ENCODE data around the gene OR4D2.

Gene OR4D2

DNA sequence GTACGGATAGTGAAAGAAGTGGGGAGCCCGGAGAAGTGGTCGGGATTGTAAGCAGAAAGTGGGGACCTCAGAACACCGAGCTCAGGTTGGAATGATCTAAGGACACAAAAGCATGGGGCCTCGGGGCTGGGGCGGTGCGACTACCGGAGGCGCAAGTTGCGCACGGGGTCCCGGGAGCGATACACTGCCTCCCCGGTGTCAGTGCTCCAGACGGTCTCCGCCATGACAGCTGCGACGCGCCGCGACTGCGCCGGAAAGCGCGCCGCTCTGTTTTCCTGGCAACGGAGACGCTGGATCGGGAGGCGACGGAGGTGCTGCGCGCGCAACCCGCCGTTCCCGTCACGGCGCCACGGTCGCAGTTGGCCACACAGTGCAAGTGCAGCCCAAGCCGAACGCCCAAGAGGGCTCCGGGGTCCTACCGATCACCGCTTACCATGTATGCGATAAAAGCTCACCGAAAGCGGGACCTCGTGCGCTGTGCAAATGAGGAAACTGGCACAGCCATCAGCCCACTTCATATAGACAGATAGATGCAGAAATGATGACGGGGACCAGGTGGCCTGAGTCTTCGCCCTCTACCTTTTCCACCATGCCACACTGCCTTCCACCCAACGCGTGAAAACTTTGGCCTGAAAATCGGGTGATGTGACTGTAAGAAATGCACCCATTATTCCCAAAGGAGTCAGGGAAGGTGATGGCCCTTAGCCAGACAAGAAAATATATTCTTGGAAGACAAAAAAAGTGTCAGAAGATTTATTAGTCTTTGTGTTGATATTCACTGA is 52.4 kb downstream of the OR4D2 start, which contains the start of gene MKS1:
Gene MKS1, minus strand, starts transcription at position 249 of the 782 bp plus-strand sequence. Its CDS starts 25 bp downstream, at position 224.
- H3K4me1 ChIP-seq (ENCODE audit: control insufficient read depth, insufficient read depth, low read length) = peaks cover 15% of the 10 kb centered on the region

GRCh38 chr17:58219789-58220183 is 53.0 kb downstream of the OR4D2 start:
- peaks cover 21% of the 10 kb centered on the region for H3K4me1 ChIP-seq (ENCODE audit: control insufficient read depth, insufficient read depth, low read length)
- peak overlapping the region; percentile 88 for H3K4me3 ChIP-seq (ENCODE audit: low read length)
- no peaks in the 10 kb centered on the region for H3K9me3 ChIP-seq (replicated peaks; ENCODE audit: low read length)
- H3K27me3 ChIP-seq (ENCODE audit: control insufficient read depth, insufficient read depth, low read length) = no peaks in the 10 kb centered on the region
- peak overlapping the region; percentile 94 for H3K4me2 ChIP-seq (ENCODE audit: low read length)
- H3K36me3 ChIP-seq (ENCODE audit: insufficient read depth, low read length) = no peaks in the 10 kb centered on the region
- H3K9ac ChIP-seq (ENCODE audit: low read depth, low read length) = peak overlapping the region; percentile 40

More for the DNA sequence above, 52.4 kb downstream of the OR4D2 start, which contains the start of gene MKS1:
- Histone ChIP-seq H3K4me3 (ENCODE audit: low read length) (peak within 1 kb of the TSS; percentile 88), H3K9me3 (replicated peaks; ENCODE audit: low read length) (no peaks in the 10 kb centered on the region), H3K27me3 (ENCODE audit: control insufficient read depth, insufficient read depth, low read length) (no peaks in the 10 kb centered on the region), H3K9ac (ENCODE audit: low read depth, low read length) (peak within 1 kb of the TSS; percentile 86), H3K36me3 (ENCODE audit: insufficient read depth, low read length) (no peaks in the 10 kb centered on the region), H3K4me2 (ENCODE audit: low read length) (peak within 1 kb of the TSS; percentile 94)
